ENCODE data around the gene SETD7. TPM values are rescaled to one million over a fixed set of nuclear protein-coding genes. Genes with fewer than 3 reads are reported as not detected.
A peak's percentile ranks its signal among the peaks of the same experiment; 100 is the strongest.

Gene SETD7
- polyA plus RNA-seq, 3 donors: 14.1 to 16.8 (median 15.4) TPM

- H3K79me2 ChIP-seq (ENCODE audit: insufficient read depth, low read length): peaks cover 79% of the 10 kb centered on the region
Observed at GRCh38 chr4:139453041-139453370, 103.0 kb downstream of the SETD7 start.

GRCh38 chr4:139451997-139452396 is 104.0 kb downstream of the SETD7 start:
- no peak overlapping the region for H3K4me3 Mint-ChIP-seq
- no CpG with 5 or more reads among the region's 1 CpG for WGBS (ENCODE audit: insufficient coverage)

More at GRCh38 chr4:139453041-139453370, 103.0 kb downstream of the SETD7 start:
- H3K4me1 ChIP-seq (ENCODE audit: control insufficient read depth in 1 of 2, insufficient read depth in 2 of 2, low read length in 2 of 2): peaks cover 30 to 48% of the 10 kb centered on the region in 2 donors
- H3K9me3 ChIP-seq (replicated peaks in 1 of 2; ENCODE audit: control insufficient read depth in 1 of 2, insufficient read depth in 1 of 2, low read length in 2 of 2): no peaks in the 10 kb centered on the region
- peaks cover 0 to 1% (median 0%) of the 10 kb centered on the region in 3 donors for H3K27me3 Mint-ChIP-seq (ENCODE audit: low read depth in 3 of 3)
- peak overlapping the region; percentile 95 to 99 (median 98) for H3K27ac Mint-ChIP-seq
- DNase-seq: peak in 1 of 3 donors; percentile 45
- H3K36me3 ChIP-seq (replicated peaks in 1 of 2; ENCODE audit: control insufficient read depth in 1 of 2, insufficient read depth in 2 of 2, low read length in 2 of 2): no peaks in the 10 kb centered on the region
- H2AFZ ChIP-seq (ENCODE audit: insufficient read depth, low read depth, low read length, poor library complexity, severe bottlenecking): peak overlapping the region; percentile 99
- H3K27me3 ChIP-seq (ENCODE audit: control insufficient read depth in 2 of 2, insufficient read depth in 2 of 2, low read length in 2 of 2): no peaks in the 10 kb centered on the region
- H3K4me2 ChIP-seq (replicated peaks; ENCODE audit: extremely low read depth, low read length, poor library complexity, severe bottlenecking): peak overlapping the region; percentile 85
- peaks cover 0 to 2% (median 0%) of the 10 kb centered on the region in 7 donors for H3K9me3 Mint-ChIP-seq
- peak; percentile 64 for TF ChIP-seq CTCF (IDR thresholded peaks at IDR 0.05)
- H3K9ac ChIP-seq (ENCODE audit: insufficient read depth, low read length, poor library complexity, severe bottlenecking): peak overlapping the region; percentile 89
- H3K4me3 ChIP-seq (replicated peaks in 1 of 3; ENCODE audit: low read depth in 2 of 3, low read length in 3 of 3): peak overlapping the region; percentile 74 to 98 (median 94)
- peak overlapping the region; percentile 94 to 95 for H3K27ac ChIP-seq (ENCODE audit: low read depth in 1 of 2, low read length in 2 of 2)
- under 1% methylated on average over 10 of the region's 15 CpGs for WGBS (ENCODE audit: insufficient coverage)
- H4K20me1 ChIP-seq (ENCODE audit: insufficient read depth, low read length): peaks cover 27% of the 10 kb centered on the region
- intact Hi-C loops (cut with micrococcal nuclease): loop anchor here (5.0 to 10.0 kb wide), 3 partner anchors 104 to 1262 kb away; partner anchors contain the start of gene SETD7 (in 1 of the 2)
- H3K4me3 Mint-ChIP-seq: peak overlapping the region; percentile 92 to 96
- H3K4me1 Mint-ChIP-seq: peaks cover 58% of the 10 kb centered on the region
- peaks cover 5 to 6% of the 10 kb centered on the region in 2 donors for H3K36me3 Mint-ChIP-seq

More at GRCh38 chr4:139451997-139452396, 104.0 kb downstream of the SETD7 start:
- Histone ChIP-seq H3K79me2 (ENCODE audit: insufficient read depth, low read length) (peaks cover 69% of the 10 kb centered on the region), H3K9ac (ENCODE audit: insufficient read depth, low read length, poor library complexity, severe bottlenecking) (no peak overlapping the region), H3K4me3 (replicated peaks in 1 of 3; ENCODE audit: low read depth in 2 of 3, low read length in 3 of 3) (no peak overlapping the region), H3K36me3 (replicated peaks in 1 of 2; ENCODE audit: control insufficient read depth in 1 of 2, insufficient read depth in 2 of 2, low read length in 2 of 2) (no peaks in the 10 kb centered on the region), H3K27me3 (ENCODE audit: control insufficient read depth in 2 of 2, insufficient read depth in 2 of 2, low read length in 2 of 2) (no peaks in the 10 kb centered on the region), H3K4me1 (ENCODE audit: control insufficient read depth in 1 of 2, insufficient read depth in 2 of 2, low read length in 2 of 2) (peaks cover 30 to 44% of the 10 kb centered on the region in 2 donors), H3K27ac (ENCODE audit: low read depth in 1 of 2, low read length in 2 of 2) (no peak overlapping the region), H3K9me3 (replicated peaks in 1 of 2; ENCODE audit: control insufficient read depth in 1 of 2, insufficient read depth in 1 of 2, low read length in 2 of 2) (no peaks in the 10 kb centered on the region), H4K20me1 (ENCODE audit: insufficient read depth, low read length) (peaks cover 19% of the 10 kb centered on the region), H3K4me2 (replicated peaks; ENCODE audit: extremely low read depth, low read length, poor library complexity, severe bottlenecking) (no peak overlapping the region), H2AFZ (ENCODE audit: insufficient read depth, low read depth, low read length, poor library complexity, severe bottlenecking) (no peak overlapping the region)
- Mint-ChIP-seq H3K27me3 (ENCODE audit: low read depth in 3 of 3) (peaks cover 0 to 1% (median 0%) of the 10 kb centered on the region in 3 donors), H3K9me3 (peaks cover 0 to 4% (median 0%) of the 10 kb centered on the region in 7 donors), H3K27ac (no peak overlapping the region), H3K4me1 (peaks cover 54% of the 10 kb centered on the region), H3K36me3 (peaks cover 0 to 2% of the 10 kb centered on the region in 2 donors)
- intact Hi-C loops (cut with micrococcal nuclease): loop anchor here (5.0 to 10.0 kb wide), 3 partner anchors 105 to 1263 kb away; partner anchors contain the start of gene SETD7 (in 1 of the 2)
- DNase-seq: no peak
- TF ChIP-seq CTCF (IDR thresholded peaks at IDR 0.05): no peak

Data from CD14-positive monocyte (primary cell).